Measurements from ENCODE around the gene FAM186B.
"Not testable (repeated sequence)": the region's sequence is repeated elsewhere in the genome, so short reads cannot be mapped to it uniquely, and the experiment has no call there.

Gene FAM186B, protein sequence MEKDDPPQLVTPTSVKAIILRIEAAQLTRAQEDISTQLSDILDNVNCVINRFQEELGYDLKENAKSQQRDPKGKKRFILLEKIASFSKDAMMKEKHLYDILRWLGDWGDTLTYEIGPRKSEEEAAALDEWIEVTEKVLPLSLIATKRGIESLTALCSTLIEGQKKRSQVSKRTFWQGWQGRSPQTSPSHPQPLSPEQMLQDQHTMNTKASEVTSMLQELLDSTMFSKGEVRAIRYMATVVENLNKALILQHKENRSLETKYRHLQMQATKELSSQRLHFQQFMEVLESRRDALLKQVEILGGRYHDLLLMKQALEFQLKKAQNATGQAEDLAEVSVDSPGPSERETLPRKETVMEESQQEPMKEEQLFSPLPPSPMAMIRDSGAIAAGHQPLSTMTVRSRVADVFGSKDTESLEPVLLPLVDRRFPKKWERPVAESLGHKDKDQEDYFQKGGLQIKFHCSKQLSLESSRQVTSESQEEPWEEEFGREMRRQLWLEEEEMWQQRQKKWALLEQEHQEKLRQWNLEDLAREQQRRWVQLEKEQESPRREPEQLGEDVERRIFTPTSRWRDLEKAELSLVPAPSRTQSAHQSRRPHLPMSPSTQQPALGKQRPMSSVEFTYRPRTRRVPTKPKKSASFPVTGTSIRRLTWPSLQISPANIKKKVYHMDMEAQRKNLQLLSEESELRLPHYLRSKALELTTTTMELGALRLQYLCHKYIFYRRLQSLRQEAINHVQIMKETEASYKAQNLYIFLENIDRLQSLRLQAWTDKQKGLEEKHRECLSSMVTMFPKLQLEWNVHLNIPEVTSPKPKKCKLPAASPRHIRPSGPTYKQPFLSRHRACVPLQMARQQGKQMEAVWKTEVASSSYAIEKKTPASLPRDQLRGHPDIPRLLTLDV

GRCh38 chr12:49605539-49605938 is at the start of gene FAM186B:
Gene FAM186B (minus strand): TSS chr12:49605639. CDS start chr12:49605477, 162 bp downstream.
- DNase-seq = not testable (repeated sequence)

DNA sequence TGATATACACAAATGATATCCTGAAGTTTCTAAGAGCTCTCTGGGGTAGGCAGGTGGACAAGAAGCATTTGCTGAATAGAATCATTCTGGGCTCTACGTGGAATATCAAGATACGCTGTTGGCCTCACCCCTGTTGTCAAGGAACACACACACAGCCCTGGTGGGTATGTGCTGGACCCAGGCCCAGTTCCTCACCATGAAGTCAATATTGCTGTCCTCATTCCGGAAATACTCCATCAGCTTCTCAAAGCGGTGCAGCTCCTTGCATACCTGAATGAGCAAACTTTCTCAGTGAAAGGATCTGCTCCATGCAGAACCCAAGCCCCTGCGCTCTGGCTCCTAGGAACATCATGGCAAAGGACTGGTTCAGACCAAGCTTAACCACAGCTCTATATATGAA is 49.3 kb upstream of the FAM186B start:
- DNase-seq = no peak

DNA sequence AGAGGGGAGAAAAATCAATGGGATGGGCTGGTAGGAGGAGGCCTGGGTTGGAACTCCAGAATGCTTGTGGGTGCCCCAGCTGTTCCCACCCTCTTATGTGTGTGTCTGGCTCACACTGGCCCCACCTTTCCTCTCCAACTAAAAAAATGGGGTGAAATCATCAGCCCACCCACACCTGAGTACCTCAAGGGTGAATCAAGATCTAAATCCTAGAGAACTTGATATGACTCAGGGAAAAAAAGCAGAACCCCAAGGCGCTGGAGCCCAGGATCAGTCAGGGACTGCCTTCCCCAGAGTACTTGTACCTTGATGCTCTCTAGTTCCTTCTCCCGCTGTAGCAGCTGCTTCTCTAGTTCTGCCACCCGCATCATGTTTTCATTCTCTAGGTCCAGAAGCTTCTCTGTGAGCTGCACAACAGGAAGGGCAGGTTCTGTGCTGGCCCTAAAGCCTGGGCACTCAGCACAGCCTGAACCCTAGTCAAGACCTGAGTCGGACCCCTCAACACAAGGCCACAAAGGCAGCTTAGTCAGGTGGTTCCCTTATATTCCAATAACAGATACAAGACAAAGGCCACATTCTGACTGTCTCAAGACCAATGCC is 47.6 kb upstream of the FAM186B start:
- no peak for DNase-seq

DNA sequence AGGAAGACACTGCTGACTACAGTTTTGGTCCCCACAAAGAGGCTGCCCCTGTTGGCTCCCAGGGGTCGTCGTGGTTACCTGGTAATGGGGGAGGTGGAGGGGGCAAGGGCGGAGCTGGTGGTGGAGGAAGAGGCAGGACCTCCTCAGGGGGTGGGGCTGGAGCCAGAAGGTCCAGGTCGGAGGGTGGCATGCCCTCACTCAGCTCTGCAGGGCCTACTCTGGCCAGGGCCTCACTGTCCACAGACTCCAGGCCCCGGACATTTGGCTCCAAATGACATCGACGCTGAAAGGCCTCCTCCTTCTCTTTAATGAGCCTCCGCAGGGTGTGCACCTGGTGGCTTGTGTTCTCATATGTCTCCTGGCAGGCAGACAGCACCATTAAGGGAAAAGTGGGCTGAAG is 46.4 kb upstream of the FAM186B start:
- no peak for DNase-seq

DNA sequence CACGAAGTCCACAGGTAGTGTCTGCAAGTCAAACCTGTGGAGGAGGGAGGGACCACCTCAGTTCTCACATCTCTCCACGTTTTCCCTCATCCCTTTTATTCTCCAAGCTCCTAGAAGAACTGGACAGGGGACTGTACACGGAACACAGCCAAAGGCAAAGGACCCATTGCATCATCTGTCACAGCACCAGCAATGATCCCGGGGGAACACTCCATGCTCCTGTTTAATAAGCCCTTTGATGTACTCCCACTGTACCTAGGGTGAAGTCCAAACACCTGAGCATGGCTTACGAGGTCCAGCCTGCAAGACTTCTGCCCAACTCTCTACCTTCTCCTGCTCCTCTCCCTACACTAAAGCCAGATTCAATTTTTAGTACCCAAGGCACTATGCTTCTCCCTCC is 44.5 kb upstream of the FAM186B start:
- DNase-seq = no peak

GRCh38 chr12:49649445-49649844 is 44.0 kb upstream of the FAM186B start:
- DNase-seq = no peak

GRCh38 chr12:49648712-49649003 is 43.2 kb upstream of the FAM186B start:
- DNase-seq = no peak

GRCh38 chr12:49647827-49648711 is 42.6 kb upstream of the FAM186B start:
- DNase-seq = no peak

- DNase-seq = no peak
Observed at GRCh38 chr12:49646871-49647654, 41.6 kb upstream of the FAM186B start.

GRCh38 chr12:49646331-49646830 is 40.9 kb upstream of the FAM186B start:
- no peak for DNase-seq

GRCh38 chr12:49645146-49646039 is 40.0 kb upstream of the FAM186B start:
- DNase-seq = no peak

- no peak for DNase-seq
Observed at GRCh38 chr12:49644620-49644994, 39.2 kb upstream of the FAM186B start.

DNA sequence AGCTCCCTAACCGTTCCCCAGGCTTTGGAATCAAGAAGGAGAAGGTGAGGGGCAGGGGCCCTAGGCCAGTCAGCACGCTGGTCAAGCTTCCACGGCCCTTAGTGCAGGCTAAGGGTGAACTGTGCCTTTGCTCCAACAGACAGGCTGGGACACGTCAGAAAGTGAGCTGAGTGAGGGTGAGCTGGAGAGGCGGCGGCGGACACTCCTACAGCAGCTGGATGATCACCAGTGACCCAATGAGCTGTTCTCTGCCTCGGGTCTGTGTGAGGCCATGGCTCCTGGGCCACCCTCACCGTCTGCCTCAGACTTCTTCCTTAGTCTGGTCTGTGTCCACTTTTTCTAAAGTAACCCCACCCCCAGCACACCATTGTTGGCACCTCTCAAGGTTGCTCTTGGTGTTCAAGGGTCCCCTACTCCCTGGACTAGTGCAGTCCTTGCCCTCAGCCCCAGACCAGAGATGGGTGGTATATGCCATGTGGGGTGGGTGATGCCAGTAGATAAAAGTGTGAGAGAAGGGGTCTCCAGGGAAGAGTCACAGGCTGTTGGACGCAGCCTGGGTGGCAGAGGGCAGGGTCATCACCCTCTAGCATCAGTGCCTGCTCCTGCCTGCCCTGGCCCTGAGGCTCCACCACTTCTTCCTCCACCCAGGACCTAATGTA is 38.7 kb upstream of the FAM186B start:
- no peak for DNase-seq

GRCh38 chr12:49643135-49643534 is 37.7 kb upstream of the FAM186B start:
- no peak for DNase-seq

- no peak for DNase-seq
Observed at GRCh38 chr12:49642370-49642802, 36.9 kb upstream of the FAM186B start.

GRCh38 chr12:49641748-49642369 is 36.4 kb upstream of the FAM186B start:
- no peak for DNase-seq

GRCh38 chr12:49636979-49637755 is 31.7 kb upstream of the FAM186B start:
- DNase-seq = no peak

DNA sequence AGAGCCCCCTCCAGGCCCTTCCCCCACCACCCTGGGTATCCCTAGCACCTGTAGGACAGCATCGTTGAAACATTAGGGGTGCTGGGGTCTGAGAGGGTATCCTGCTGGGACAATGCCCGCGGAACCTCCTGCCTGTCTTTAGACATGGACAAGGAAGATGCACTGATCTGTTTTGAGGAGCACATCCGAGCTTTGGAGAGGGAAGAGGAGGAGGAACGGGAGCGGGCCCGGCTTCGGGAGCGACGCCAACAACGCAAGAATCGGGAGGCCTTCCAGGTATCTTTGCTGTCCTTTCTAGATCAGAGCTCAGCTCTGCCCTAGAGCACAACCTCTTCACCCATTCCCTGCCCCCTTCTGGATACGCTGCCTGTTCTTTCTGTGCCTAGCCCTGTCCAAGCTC is 31.1 kb upstream of the FAM186B start:
- no peak for DNase-seq

DNA sequence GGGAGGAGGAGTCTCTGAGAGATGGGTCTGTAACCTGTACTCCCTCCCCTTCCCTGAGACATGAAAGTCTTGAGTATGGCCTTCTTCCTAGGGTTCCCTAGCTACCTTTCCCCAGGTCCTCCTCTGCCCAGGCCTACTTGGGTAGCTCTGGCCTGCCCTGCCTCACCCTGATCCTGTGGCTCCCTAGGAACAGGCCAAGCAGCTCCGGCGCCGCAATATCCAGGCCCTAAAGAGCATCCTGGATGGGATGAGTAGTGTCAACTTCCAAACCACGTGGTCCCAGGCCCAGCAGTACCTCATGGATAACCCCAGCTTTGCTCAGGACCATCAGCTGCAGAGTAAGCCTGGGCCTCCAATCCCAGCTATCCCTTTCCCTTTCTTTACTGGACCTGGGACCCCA is 30.2 kb upstream of the FAM186B start:
- DNase-seq = no peak
